BJ (cell line): Measurements from ENCODE around the gene UBR7. TPM values are rescaled to one million over a fixed set of nuclear protein-coding genes. Genes with fewer than 3 reads are reported as not detected.
"Not testable (repeated sequence)": the region's sequence is repeated elsewhere in the genome, so short reads cannot be mapped to it uniquely, and the experiment has no call there.

ENCODE experiments used
- CTCF ChIA-PET: fragments of 350-600 bp; formaldehyde crosslinking; extraction: SDS; loops from one replicate; lab custom pipeline; 2021; ENCODE audit warnings: antibody characterized with exemption, inconsistent platforms; lab: Yijun Ruan, JAX
- POLR2A ChIA-PET: fragments of 300-600 bp; sonication (Branson Sonifier 250); formaldehyde crosslinking; extraction: SDS; loops from one replicate; lab custom pipeline; 2021; ENCODE audit warnings: antibody characterized with exemption; lab: Charles Lee
- DNase-seq: peaks from one replicate; pipeline ENCODE4 v3.0.0-alpha.2; 2011; ENCODE audit warnings: low read depth
- H3K27me3 ChIP-seq: 2 replicates; pipeline ENCODE4 v1.6.0; 2011; ENCODE audit warnings: low read length; ENCODE audit not compliant: control insufficient read depth, insufficient read depth
- H3K36me3 ChIP-seq: 2 replicates; pipeline ENCODE4 v1.5.1; 2011; ENCODE audit warnings: low read length; ENCODE audit not compliant: control insufficient read depth, insufficient read depth
- H3K4me3 ChIP-seq: 2 replicates; pipeline ENCODE4 v1.5.1; 2011; ENCODE audit warnings: low read depth, mild to moderate bottlenecking, control low read depth, low read length
- CTCF ChIP-seq: IDR thresholded peaks from 2 replicates; pipeline ENCODE4 v1.5.1; 2011; ENCODE audit warnings: low read depth, mild to moderate bottlenecking, control low read depth, inconsistent platforms, low read length, moderate library complexity; ENCODE audit not compliant: insufficient read depth
- polyA plus RNA-seq: library from polyadenylated mRNA; depleted of rRNA; stranded (reverse); fragments of >200 nt; gene quantifications from 2 replicates; pipeline ENCODE4 v1.2.3, GENCODE V29; 2011

The UBR7 gene
- polyA plus RNA-seq, 1 experiment, result 30.3 TPM

- no peak for TF ChIP-seq CTCF
- Histone ChIP-seq H3K36me3 (no peaks in the 10 kb centered on the region; the same call in 1 of the 2 replicates), H3K27me3 (no peaks in the 10 kb centered on the region), H3K4me3 (no peak overlapping the region; the same call in 1 of the 2 replicates)
- ChIA-PET CTCF (interaction anchor here (0.6 to 1.2 kb wide), 2 partner anchors 9 to 12 kb away, joined by 3 read pairs; no protein-coding TSS in a partner anchor), POLR2A (no interaction called here)
- no peak for DNase-seq
Observed at GRCh38 chr14:93232159-93232558, 25.1 kb downstream of the UBR7 start.

GRCh38 chr14:93233078-93233477 lies 26.0 kb downstream of the UBR7 start:
- H3K36me3 ChIP-seq, POLR2A ChIA-PET, H3K4me3 ChIP-seq, DNase-seq, H3K27me3 ChIP-seq: not testable (repeated sequence)
- CTCF ChIA-PET, result interaction anchor here (0.6 to 1.0 kb wide), 3 partner anchors 26 to 270 kb away, joined by 3 read pairs; partner anchors contain the start of genes LYSET and UBR7

GRCh38 chr14:93234798-93235197 lies 27.7 kb downstream of the UBR7 start:
- no peak for TF ChIP-seq CTCF
- H3K4me3 ChIP-seq, result no peak overlapping the region
- no peaks in the 10 kb centered on the region for H3K27me3 ChIP-seq
- POLR2A ChIA-PET, result no interaction called here
- CTCF ChIA-PET, result interaction anchor here (0.5 to 1.1 kb wide), 3 partner anchors 10 to 128 kb away, joined by 3 read pairs; no protein-coding TSS in a partner anchor
- no peaks in the 10 kb centered on the region for H3K36me3 ChIP-seq
- DNase-seq, result peak; percentile 40

GRCh38 chr14:93239869-93240677 lies 33.0 kb downstream of the UBR7 start:
- no peak overlapping the region for H3K4me3 ChIP-seq
- peaks cover 11% of the 10 kb centered on the region for H3K36me3 ChIP-seq
- ChIA-PET CTCF (interaction anchor here (0.6 to 0.7 kb wide), 2 partner anchors 9 to 73 kb away, joined by 3 read pairs; no protein-coding TSS in a partner anchor), POLR2A (no interaction called here)
- DNase-seq, result peak; percentile 35
- TF ChIP-seq CTCF, result no peak
- H3K27me3 ChIP-seq, result no peaks in the 10 kb centered on the region

- Histone ChIP-seq H3K27me3 (no peaks in the 10 kb centered on the region), H3K36me3 (peaks cover 11% of the 10 kb centered on the region), H3K4me3 (no peak overlapping the region)
- no peak for TF ChIP-seq CTCF
- POLR2A ChIA-PET, result no interaction called here
- DNase-seq, result no peak
- CTCF ChIA-PET, result interaction anchor here (0.7 to 1.6 kb wide), 2 partner anchors 8 kb away, joined by 3 read pairs; no protein-coding TSS in a partner anchor
Observed at GRCh38 chr14:93240678-93241000, 33.6 kb downstream of the UBR7 start.
